K562 (cell line): ENCODE data around the gene MBOAT2. TPM values are rescaled to one million over a fixed set of nuclear protein-coding genes. Genes with fewer than 3 reads are reported as not detected.

Experiments
- ADNP ChIP-seq: fragments of 200-800 bp; sonication (Bioruptor generic); IDR thresholded peaks from 2 replicates; pipeline ENCODE4 v1.6.1; 2016; ENCODE audit warnings: missing genetic modification characterization, missing compliant biosample characterization
- CBFA2T3 ChIP-seq: fragments of 450-650 bp; IDR thresholded peaks from 2 replicates; pipeline ENCODE4 v1.6.1; 2017
- DPF2 ChIP-seq: fragments of 450-650 bp; IDR thresholded peaks from 2 replicates; pipeline ENCODE4 v1.6.1; 2016
- EHMT2 ChIP-seq: fragments of 450-650 bp; IDR thresholded peaks from 2 replicates; pipeline ENCODE4 v1.6.1; 2018; ENCODE audit warnings: antibody characterized with exemption
- EP300 ChIP-seq: IDR thresholded peaks from 2 replicates; pipeline ENCODE4 v1.6.1; 2012; ENCODE audit warnings: low read length, improper control_type of control experiment
- FOXK2 ChIP-seq, 2 experiments: fragments of 450-650 bp; IDR thresholded peaks in 1 of 2; conservative IDR thresholded peaks in 1 of 2; 2 replicates each; pipeline ENCODE4 v1.6.1; 2016; ENCODE audit warnings: low read depth in 2 of 2, mild to moderate bottlenecking in 1 of 2
- GATA2 ChIP-seq: sonication (generic); formaldehyde crosslinking; IDR thresholded peaks from 2 replicates; pipeline ENCODE4 v1.4.0; 2020; ENCODE audit warnings: mild to moderate bottlenecking, missing genetic modification reagents
- HDAC2 ChIP-seq: fragments of 450-650 bp; IDR thresholded peaks from 2 replicates; pipeline ENCODE4 v1.6.1; 2016; ENCODE audit warnings: mild to moderate bottlenecking
- JUND ChIP-seq, 2 experiments: IDR thresholded peaks; 2 replicates in 1 of 2; 3 replicates in 1 of 2; pipeline ENCODE4 v1.6.1; 2011; ENCODE audit warnings: borderline replicate concordance in 2 of 2, low read depth in 2 of 2, low read length in 2 of 2, improper control_type of control experiment in 1 of 2, missing biosample characterization in 1 of 2, missing genetic modification characterization in 1 of 2, missing genetic modification reagents in 1 of 2
- LEF1 ChIP-seq: fragments of 450-650 bp; IDR thresholded peaks from 2 replicates; pipeline ENCODE4 v1.6.1; 2016; ENCODE audit warnings: mild to moderate bottlenecking
- MLLT1 ChIP-seq, 2 experiments: fragments of 450-650 bp; IDR thresholded peaks; 2 replicates each; pipeline ENCODE4 v1.6.1; 2016
- MNT ChIP-seq, 2 experiments: fragments of 450-650 bp; conservative IDR thresholded peaks; 2 replicates each; pipeline ENCODE4 v1.6.1; 2017; ENCODE audit warnings: mild to moderate bottlenecking in 2 of 2, moderate library complexity in 2 of 2
- NCOR1 ChIP-seq: fragments of 450-650 bp; IDR thresholded peaks from 2 replicates; pipeline ENCODE4 v1.6.1; 2016; ENCODE audit warnings: mild to moderate bottlenecking, moderate library complexity
- PBX2 ChIP-seq, 2 experiments: IDR thresholded peaks in 1 of 2; conservative IDR thresholded peaks in 1 of 2; 2 replicates each; pipeline ENCODE4 v1.6.1; 2016; ENCODE audit warnings: low read depth in 2 of 2, mild to moderate bottlenecking in 1 of 2, missing compliant biosample characterization in 1 of 2, missing genetic modification characterization in 1 of 2, moderate library complexity in 1 of 2
- PKNOX1 ChIP-seq: fragments of 450-650 bp; IDR thresholded peaks from 2 replicates; pipeline ENCODE4 v1.6.1; 2016
- POLR2AphosphoS5 ChIP-seq: IDR thresholded peaks from 2 replicates; pipeline ENCODE4 v1.6.1; 2011; ENCODE audit warnings: mild to moderate bottlenecking, low read depth, low read length, moderate library complexity; ENCODE audit not compliant: control insufficient read depth, insufficient read depth
- SLC30A9 ChIP-seq: fragments of 250-450 bp; sonication (Bioruptor Pico); IDR thresholded peaks from 2 replicates; pipeline ENCODE4 v1.8.0; 2022; ENCODE audit warnings: mild to moderate bottlenecking, moderate library complexity
- TAL1 ChIP-seq: fragments of 450-650 bp; IDR thresholded peaks from 2 replicates; pipeline ENCODE4 v1.6.1; 2016; ENCODE audit warnings: mild to moderate bottlenecking
- ZNF133 ChIP-seq: fragments of 250-450 bp; sonication (Bioruptor Pico); IDR thresholded peaks from 2 replicates; pipeline ENCODE4 v1.4.0; 2020; ENCODE audit warnings: mild to moderate bottlenecking
- ZNF232 ChIP-seq: sonication (generic); formaldehyde crosslinking; IDR thresholded peaks from 2 replicates; pipeline ENCODE4 v1.8.0; 2022; ENCODE audit warnings: mild to moderate bottlenecking, missing genetic modification reagents
- ZNF347 ChIP-seq: fragments of 450-650 bp; formaldehyde crosslinking; IDR thresholded peaks from 2 replicates; pipeline ENCODE4 v1.4.0; 2020; ENCODE audit warnings: low read depth, mild to moderate bottlenecking, moderate library complexity
- polyA plus RNA-seq, 8 experiments: library from polyadenylated mRNA; depleted of rRNA in 4 of 8; stranded (reverse) in 5 of 8; unstranded in 3 of 8; fragments of >200 nt; fragmentation: Nextera tagmentation in 2 of 8; fragmentation: Illumina TruSeq in 1 of 8; extraction: Ambion mirVana in 2 of 8; extraction: Trizol in 1 of 8; gene quantifications; 2 replicates each; pipeline versions ENCODE4 v1.2.1 to v1.2.3, GENCODE V29; 2011 to 2014; ENCODE audit warnings: inconsistent platforms in 1 of 8, missing spikeins in 1 of 8
- total RNA-seq, 7 experiments: library from RNA; depleted of rRNA in 6 of 7; stranded (reverse); fragments of >200 nt in 6 of 7; fragmentation: Illumina TruSeq in 2 of 7; extraction: Trizol in 2 of 7; gene quantifications; 2 replicates each; pipeline versions ENCODE4 v1.2.1 to v1.2.3, GENCODE V29; 2011 to 2021; ENCODE audit warnings: low replicate concordance in 1 of 7

Gene MBOAT2
- total and polyA plus RNA-seq, 9 of the 15 experiments (the other 6 are each of a cell fraction or from before 2014, with no cell fraction given): 8.4 to 122 (median 27.6) TPM

- peak; percentile 27; the same call in 1 of the 2 replicates for TF ChIP-seq JUND (IDR thresholded peaks at IDR 0.05; ENCODE audit: borderline replicate concordance, low read depth, low read length)
- no peak for TF ChIP-seq JUND (tag; IDR thresholded peaks at IDR 0.05; ENCODE audit: borderline replicate concordance, low read depth, low read length)
- TF ChIP-seq TAL1: peak; percentile 43
- TF ChIP-seq MNT (conservative IDR thresholded peaks at IDR 0.05): peak in 1 of 2 experiments; percentile 29; a peak in 3 of 4 replicates
- 0 out of 2 replicates have a peak, but pooled peaks have one; percentile 35 for TF ChIP-seq HDAC2
- TF ChIP-seq ZNF232 (CRISPR knock-in tag): no peak
- peak; percentile 51; the same call in 1 of the 2 replicates for TF ChIP-seq DPF2
- peak; percentile 67 for TF ChIP-seq LEF1
- peak; percentile 61; the same call in 1 of the 2 replicates for TF ChIP-seq POLR2AphosphoS5
- TF ChIP-seq ZNF133 (CRISPR knock-in tag): no peak
- 0 out of 2 replicates have a peak, but pooled peaks have one; percentile 20 for TF ChIP-seq EHMT2
- peak; percentile 48; the same call in 1 of the 2 replicates for TF ChIP-seq ADNP (tag)
- TF ChIP-seq MLLT1 (IDR thresholded peaks at IDR 0.05): peak in 1 of 2 experiments; percentile 22; a peak in 1 of 4 replicates
- no peak for TF ChIP-seq SLC30A9
- peak; percentile 84 to 92 for TF ChIP-seq FOXK2 (conservative IDR thresholded peaks at IDR 0.05 in 1 of 2, IDR thresholded peaks at IDR 0.05 in 1 of 2; ENCODE audit: low read depth in 2 of 2)
- peak; percentile 49; the same call in 1 of the 2 replicates for TF ChIP-seq NCOR1
- no peak for TF ChIP-seq PBX2 (CRISPR knock-in tag; IDR thresholded peaks at IDR 0.05; ENCODE audit: low read depth)
- TF ChIP-seq PBX2 (tag; conservative IDR thresholded peaks at IDR 0.05; ENCODE audit: low read depth): 0 out of 2 replicates have a peak, but pooled peaks have one; percentile 13
- no peak for TF ChIP-seq ZNF347 (CRISPR knock-in tag)
- peak; percentile 7; the same call in 1 of the 2 replicates for TF ChIP-seq PKNOX1
- TF ChIP-seq GATA2 (CRISPR knock-in tag): 0 out of 2 replicates have a peak, but pooled peaks have one; percentile 21
- peak; percentile 73; the same call in 1 of the 2 replicates for TF ChIP-seq EP300
- peak; percentile 70 for TF ChIP-seq CBFA2T3
Observed at GRCh38 chr2:8998418-8999101, 4.9 kb downstream of the MBOAT2 start (continued).
